HAP-1 (cell line): ENCODE results near the gene LNPEP.
A peak's percentile ranks its signal among the peaks of the same experiment; 100 is the strongest.

Experiments
- DNase-seq, 2 experiments: peaks; one replicate each; pipeline ENCODE4 v3.0.0-alpha.2; 2016 to 2020; ENCODE audit warnings: low spot score in 2 of 2
- H3K27me3 ChIP-seq: fragments of 250-450 bp; sonication (Bioruptor Pico); 2 replicates; pipeline ENCODE4 v1.5.1; 2020; ENCODE audit warnings: low read depth, mild to moderate bottlenecking, moderate library complexity
- H3K36me3 ChIP-seq: fragments of 250-450 bp; sonication (Bioruptor Pico); replicated peaks from 2 replicates; pipeline ENCODE4 v1.5.1; 2020; ENCODE audit warnings: mild to moderate bottlenecking
- H3K4me1 ChIP-seq: fragments of 250-450 bp; sonication (Bioruptor Pico); 2 replicates; pipeline ENCODE4 v1.5.1; 2020; ENCODE audit warnings: mild to moderate bottlenecking
- H3K4me3 ChIP-seq: fragments of 250-450 bp; sonication (Bioruptor Pico); 2 replicates; pipeline ENCODE4 v1.5.1; 2020; ENCODE audit warnings: mild to moderate bottlenecking, moderate library complexity
- H3K9me3 ChIP-seq: fragments of 250-450 bp; sonication (Bioruptor Pico); 2 replicates; pipeline ENCODE4 v1.5.1; 2020; ENCODE audit warnings: mild to moderate bottlenecking, moderate library complexity
- in situ Hi-C: fragments of 300-500 bp; cut with MboI; formaldehyde crosslinking; loops from 3 replicates; pipeline ENCODE4 v1.14.3; 2020; ENCODE audit warnings: low sequenced_read_pairs, inconsistent platforms, mixed read lengths

Gene LNPEP

GRCh38 chr5:96984506-96985192, 48.8 kb downstream of the LNPEP start:
- H3K9me3 ChIP-seq: no peaks in the 10 kb centered on the region
- in situ Hi-C loops: no loop called here
- peaks cover 2% of the 10 kb centered on the region; the same call in 1 of the 2 replicates for H3K36me3 ChIP-seq
- H3K27me3 ChIP-seq: no peaks in the 10 kb centered on the region
- H3K4me3 ChIP-seq: no peak overlapping the region
- DNase-seq: no peak
- H3K4me1 ChIP-seq: no peaks in the 10 kb centered on the region

DNA sequence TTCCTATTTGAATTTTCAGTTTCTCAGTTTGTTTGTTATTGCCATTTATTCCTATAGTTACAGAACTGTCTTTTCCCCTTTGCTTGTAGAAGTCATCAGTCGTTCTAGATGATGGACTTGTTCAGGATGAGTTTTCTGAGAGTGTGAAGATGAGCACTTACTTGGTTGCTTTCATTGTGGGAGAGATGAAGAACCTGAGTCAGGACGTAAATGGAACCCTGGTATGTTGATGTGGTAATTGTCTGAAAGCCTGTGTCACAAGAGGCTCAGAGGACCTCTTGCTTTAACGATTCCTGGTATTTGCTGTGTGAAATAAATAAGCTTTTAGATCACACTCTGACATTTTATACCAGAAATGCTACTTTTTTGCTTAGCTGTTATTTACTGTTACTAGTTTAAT, 50.6 kb downstream of the LNPEP start:
- peaks cover 14% of the 10 kb centered on the region for H3K36me3 ChIP-seq

DNA sequence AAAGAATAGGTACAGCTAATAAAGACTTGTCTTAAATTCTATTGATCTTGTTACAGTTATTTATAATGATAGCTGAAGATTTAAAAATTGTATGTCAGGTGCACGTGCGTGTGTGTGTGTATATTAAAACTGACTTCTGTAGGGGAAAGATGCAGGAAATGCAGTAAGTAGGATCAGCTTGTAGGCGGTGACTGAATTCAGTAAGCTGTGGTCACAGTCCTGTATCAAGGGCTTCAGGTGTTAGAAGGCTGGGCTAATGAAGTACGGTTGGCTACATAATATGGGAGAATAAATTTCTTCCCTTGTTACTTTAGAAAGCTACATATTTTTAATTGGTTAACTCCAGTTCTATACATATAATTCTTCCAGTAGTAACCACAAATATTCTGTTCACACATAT, 54.2 kb downstream of the LNPEP start:
- in situ Hi-C loops: no loop called here

More for the DNA sequence above, 50.6 kb downstream of the LNPEP start:
- no peaks in the 10 kb centered on the region for H3K9me3 ChIP-seq
- no peak for DNase-seq
- in situ Hi-C loops: no loop called here
- no peaks in the 10 kb centered on the region; the same call in 1 of the 2 replicates for H3K4me1 ChIP-seq
- no peaks in the 10 kb centered on the region for H3K27me3 ChIP-seq
- no peak overlapping the region for H3K4me3 ChIP-seq

GRCh38 chr5:96991708-96992107, 55.8 kb downstream of the LNPEP start:
- H3K36me3 ChIP-seq: peaks cover 17% of the 10 kb centered on the region
- H3K4me3 ChIP-seq: no peak overlapping the region
- in situ Hi-C loops: no loop called here
- no peaks in the 10 kb centered on the region for H3K27me3 ChIP-seq
- H3K4me1 ChIP-seq: no peaks in the 10 kb centered on the region; the same call in 1 of the 2 replicates
- no peaks in the 10 kb centered on the region for H3K9me3 ChIP-seq
- no peak for DNase-seq

More for the DNA sequence above, 54.2 kb downstream of the LNPEP start:
- Histone ChIP-seq H3K4me1 (no peaks in the 10 kb centered on the region; the same call in 1 of the 2 replicates), H3K36me3 (peaks cover 14% of the 10 kb centered on the region), H3K9me3 (no peaks in the 10 kb centered on the region), H3K4me3 (no peak overlapping the region), H3K27me3 (no peaks in the 10 kb centered on the region)
- DNase-seq: no peak

DNA sequence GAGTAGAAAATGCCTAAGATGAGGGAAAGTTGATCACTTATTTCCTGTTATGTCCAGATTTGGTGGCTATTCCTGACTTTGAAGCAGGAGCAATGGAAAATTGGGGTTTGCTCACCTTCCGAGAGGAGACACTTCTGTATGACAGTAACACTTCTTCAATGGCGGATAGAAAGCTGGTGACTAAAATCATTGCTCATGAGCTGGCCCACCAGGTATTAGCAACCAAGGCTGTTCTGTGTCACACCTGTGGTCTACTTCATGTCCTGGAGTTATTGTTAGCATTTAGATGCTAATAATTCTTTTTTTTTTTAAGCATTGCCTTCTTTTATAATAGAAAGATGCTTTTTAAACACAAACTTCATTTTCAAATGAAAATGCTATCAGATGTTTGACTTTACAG, 57.9 kb downstream of the LNPEP start:
- Histone ChIP-seq H3K9me3 (no peaks in the 10 kb centered on the region), H3K4me1 (no peaks in the 10 kb centered on the region; the same call in 1 of the 2 replicates), H3K36me3 (peaks cover 17% of the 10 kb centered on the region), H3K27me3 (no peaks in the 10 kb centered on the region), H3K4me3 (no peak overlapping the region)
- DNase-seq: no peak
- in situ Hi-C loops: no loop called here

DNA sequence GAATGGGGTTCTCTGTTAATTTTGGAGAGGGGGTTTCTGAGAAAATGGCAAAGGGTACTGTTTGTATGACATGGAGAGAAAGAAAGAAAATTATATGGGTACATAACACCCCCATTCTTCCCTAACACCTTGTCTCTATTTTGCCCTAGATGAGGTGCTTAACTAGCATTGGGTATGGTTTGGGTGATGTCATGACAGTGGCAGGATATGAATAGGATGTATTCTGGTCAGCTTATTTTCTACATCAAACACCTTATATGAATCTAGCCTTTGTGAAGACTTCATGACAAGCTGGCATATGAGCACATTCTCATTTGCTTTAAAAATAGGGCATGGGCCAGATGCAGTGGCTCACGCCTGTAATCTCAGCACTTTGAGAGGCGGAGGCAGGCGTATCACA, 58.6 kb downstream of the LNPEP start:
- Histone ChIP-seq H3K36me3 (peaks cover 16% of the 10 kb centered on the region), H3K27me3 (no peaks in the 10 kb centered on the region), H3K4me3 (no peak overlapping the region), H3K4me1 (no peaks in the 10 kb centered on the region; the same call in 1 of the 2 replicates), H3K9me3 (no peaks in the 10 kb centered on the region)
- in situ Hi-C loops: no loop called here
- DNase-seq: no peak

- Histone ChIP-seq H3K4me3 (no peak overlapping the region), H3K36me3 (peaks cover 9% of the 10 kb centered on the region), H3K4me1 (no peaks in the 10 kb centered on the region; the same call in 1 of the 2 replicates), H3K27me3 (no peaks in the 10 kb centered on the region), H3K9me3 (no peaks in the 10 kb centered on the region)
- no peak for DNase-seq
- in situ Hi-C loops: no loop called here
Observed at GRCh38 chr5:96995419-96995818, 59.5 kb downstream of the LNPEP start.

- in situ Hi-C loops: no loop called here
- H3K36me3 ChIP-seq: peaks cover 2% of the 10 kb centered on the region; the same call in 1 of the 2 replicates
- peak; percentile 35 to 46 for DNase-seq
Observed at GRCh38 chr5:96997265-96997859, 61.5 kb downstream of the LNPEP start.

DNA sequence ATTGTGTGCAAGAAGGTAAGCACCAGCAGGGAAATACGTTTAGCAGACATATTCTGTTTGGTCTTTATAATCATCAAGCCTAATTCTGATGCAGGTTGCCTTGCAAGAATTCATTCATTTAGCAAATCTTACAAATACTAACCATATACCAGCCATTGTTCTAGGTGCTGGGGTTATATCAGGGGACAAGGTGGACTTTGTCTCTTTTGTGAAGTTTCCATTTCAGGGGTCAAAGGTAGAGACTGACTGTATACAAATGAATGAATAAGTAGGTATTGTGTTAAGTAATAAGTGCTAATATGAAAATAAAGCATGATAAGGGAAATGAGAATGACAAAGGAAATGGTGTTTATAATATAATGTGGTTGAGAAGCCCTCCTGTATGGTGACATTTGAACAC, 64.0 kb downstream of the LNPEP start:
- H3K36me3 ChIP-seq: peaks cover 2% of the 10 kb centered on the region
- no peaks in the 10 kb centered on the region for H3K9me3 ChIP-seq
- no peaks in the 10 kb centered on the region for H3K4me1 ChIP-seq
- DNase-seq: no peak
- no peaks in the 10 kb centered on the region for H3K27me3 ChIP-seq
- in situ Hi-C loops: no loop called here
- H3K4me3 ChIP-seq: no peak overlapping the region

More at GRCh38 chr5:96997265-96997859, 61.5 kb downstream of the LNPEP start:
- no peak overlapping the region for H3K4me3 ChIP-seq
- no peaks in the 10 kb centered on the region for H3K4me1 ChIP-seq
- H3K27me3 ChIP-seq: no peaks in the 10 kb centered on the region
- H3K9me3 ChIP-seq: no peaks in the 10 kb centered on the region

DNA sequence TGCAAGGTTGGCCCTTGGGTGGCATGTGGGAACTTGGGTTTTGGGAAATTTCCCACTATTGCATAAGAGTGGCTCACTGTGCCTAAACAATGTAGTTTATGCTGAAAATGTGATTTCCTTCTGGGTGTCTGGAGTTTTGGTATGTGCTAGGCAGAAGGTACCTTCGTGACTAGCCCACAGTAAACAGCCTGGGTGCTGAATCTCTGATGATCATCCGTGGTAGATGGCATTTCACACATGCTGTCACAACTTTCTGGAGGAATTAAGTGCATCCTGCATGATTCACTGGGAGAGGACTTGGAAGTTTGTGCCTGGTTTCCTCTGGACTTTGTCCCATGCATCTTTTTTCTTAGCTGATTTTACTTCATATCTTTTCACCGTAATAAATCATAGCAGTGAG, 64.5 kb downstream of the LNPEP start:
- H3K9me3 ChIP-seq: no peaks in the 10 kb centered on the region
- peaks cover 2% of the 10 kb centered on the region for H3K36me3 ChIP-seq
- DNase-seq: no peak
- no peak overlapping the region for H3K4me3 ChIP-seq
- H3K4me1 ChIP-seq: no peaks in the 10 kb centered on the region
- H3K27me3 ChIP-seq: no peaks in the 10 kb centered on the region
- in situ Hi-C loops: no loop called here

DNA sequence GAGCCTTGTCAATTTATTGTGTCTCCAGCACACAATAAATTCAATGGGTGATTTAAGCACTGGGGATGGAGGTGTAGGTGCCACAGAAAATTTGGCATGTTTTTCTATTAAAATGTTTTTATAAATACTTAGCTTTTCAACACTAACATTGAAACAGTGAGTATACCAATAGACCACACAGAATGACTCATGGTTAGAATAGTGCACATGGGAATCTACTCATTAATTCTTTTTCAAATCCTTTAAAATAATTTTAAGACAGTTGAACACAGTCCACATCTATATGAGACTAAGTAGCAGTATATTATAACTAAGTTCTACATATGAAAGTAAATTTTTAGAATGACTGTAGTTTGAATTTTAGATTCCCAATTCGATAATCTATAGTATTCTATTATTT, 67.1 kb downstream of the LNPEP start:
- in situ Hi-C loops: no loop called here
- H3K36me3 ChIP-seq: no peaks in the 10 kb centered on the region; the same call in none of the 2 replicates

DNA sequence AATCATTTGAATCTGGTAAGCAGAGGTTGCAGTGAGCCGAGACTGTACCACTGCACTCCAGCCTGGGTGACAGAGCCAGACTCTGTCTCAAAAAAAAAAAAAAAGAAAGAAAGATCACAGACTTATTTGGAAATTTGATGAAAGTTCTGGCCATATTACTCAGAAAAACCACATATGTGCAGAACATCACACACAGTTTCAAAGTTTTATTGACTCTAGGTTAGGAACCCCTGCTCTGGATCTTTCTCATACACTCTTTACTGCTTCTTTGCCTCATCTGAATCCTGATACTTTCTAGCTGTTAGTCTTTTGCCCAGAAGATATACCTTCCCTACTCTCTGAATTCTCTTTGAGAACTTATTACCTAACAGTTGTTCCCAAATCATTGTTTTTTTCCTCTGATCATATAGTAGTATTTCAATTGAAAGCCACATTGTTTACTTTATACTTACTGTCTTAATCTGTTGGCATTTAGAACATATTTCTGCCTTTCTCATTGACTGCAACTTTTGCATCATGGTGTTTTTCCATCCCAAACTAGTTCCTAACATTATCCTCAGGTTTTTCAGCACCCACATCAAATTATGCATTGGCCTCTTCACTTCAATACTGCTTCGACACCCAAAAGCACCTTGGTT, 68.7 kb downstream of the LNPEP start:
- Histone ChIP-seq H3K36me3 (no peaks in the 10 kb centered on the region; the same call in none of the 2 replicates), H3K4me1 (no peaks in the 10 kb centered on the region; the same call in 1 of the 2 replicates)
- in situ Hi-C loops: no loop called here

More for the DNA sequence above, 67.1 kb downstream of the LNPEP start:
- no peak for DNase-seq
- H3K4me1 ChIP-seq: no peaks in the 10 kb centered on the region; the same call in 1 of the 2 replicates
- no peak overlapping the region for H3K4me3 ChIP-seq
- no peaks in the 10 kb centered on the region for H3K9me3 ChIP-seq
- no peaks in the 10 kb centered on the region for H3K27me3 ChIP-seq

GRCh38 chr5:97006454-97007060, 70.7 kb downstream of the LNPEP start:
- Histone ChIP-seq H3K4me1 (no peaks in the 10 kb centered on the region; the same call in 1 of the 2 replicates), H3K9me3 (no peaks in the 10 kb centered on the region), H3K36me3 (no peaks in the 10 kb centered on the region; the same call in none of the 2 replicates), H3K27me3 (no peaks in the 10 kb centered on the region), H3K4me3 (no peak overlapping the region)
- in situ Hi-C loops: no loop called here
- no peak for DNase-seq

More for the DNA sequence above, 68.7 kb downstream of the LNPEP start:
- Histone ChIP-seq H3K27me3 (no peaks in the 10 kb centered on the region), H3K9me3 (no peaks in the 10 kb centered on the region), H3K4me3 (no peak overlapping the region)
- DNase-seq: no peak
